Hematopoietic multipotent progenitor cell treated with erythropoietin and hydrocortisone succinate and interleukin-3 and kit ligand, for 17 days (in vitro differentiated cells): ENCODE results near the gene THAP8.

Experiments
- DNase-seq: peaks from one replicate; pipeline ENCODE4 v3.0.0-alpha.2; 2015; ENCODE audit warnings: low spot score

The THAP8 gene

GRCh38 chr19:36030264-36031148 is 23.6 kb downstream of the THAP8 start:
- DNase-seq = no peak

GRCh38 chr19:36028313-36029041 is 25.6 kb downstream of the THAP8 start:
- no peak for DNase-seq

GRCh38 chr19:36027696-36028095 is 26.4 kb downstream of the THAP8 start:
- no peak for DNase-seq

- DNase-seq = no peak
Measured at GRCh38 chr19:36026091-36026876, 27.8 kb downstream of the THAP8 start.

GRCh38 chr19:36025541-36025940 is 28.5 kb downstream of the THAP8 start:
- DNase-seq = no peak

- no peak for DNase-seq
Measured at GRCh38 chr19:36023432-36023831, 30.7 kb downstream of the THAP8 start.

GRCh38 chr19:36019061-36019670 is 34.9 kb downstream of the THAP8 start:
- DNase-seq = no peak

GRCh38 chr19:36014012-36014924 is 39.8 kb downstream of the THAP8 start, which contains the start of gene ALKBH6:
Gene ALKBH6, minus strand, starts transcription at chr19:36014213. Its CDS starts 816 bp downstream, at chr19:36013397.
- peak; percentile 98 for DNase-seq

GRCh38 chr19:36013280-36014011 is 40.6 kb downstream of the THAP8 start:
- DNase-seq = peak; percentile 58

- DNase-seq = no peak
Measured at GRCh38 chr19:36010402-36010801, 43.7 kb downstream of the THAP8 start.

- DNase-seq = no peak
Measured at GRCh38 chr19:36009633-36010379, 44.3 kb downstream of the THAP8 start.

GRCh38 chr19:36009220-36009619 is 44.9 kb downstream of the THAP8 start:
- DNase-seq = no peak

- no peak for DNase-seq
Measured at GRCh38 chr19:36008336-36008978, 45.6 kb downstream of the THAP8 start, which contains the start of gene SYNE4. Gene SYNE4, minus strand, starts transcription at chr19:36008813. Its CDS starts 132 bp downstream, at chr19:36008681.

GRCh38 chr19:36006955-36007354 is 47.1 kb downstream of the THAP8 start:
- DNase-seq = no peak

- no peak for DNase-seq
Measured at GRCh38 chr19:36003284-36003683, 50.8 kb downstream of the THAP8 start.

- no peak for DNase-seq
Measured at GRCh38 chr19:36001605-36002004, 52.5 kb downstream of the THAP8 start.

- no peak for DNase-seq
Measured at GRCh38 chr19:35996777-35997176, 57.3 kb downstream of the THAP8 start.
